ENCODE measurements around the gene FOXN1. TPM values are rescaled to one million over a fixed set of nuclear protein-coding genes. Genes with fewer than 3 reads are reported as not detected.
"Not testable (repeated sequence)": the region's sequence is repeated elsewhere in the genome, so short reads cannot be mapped to it uniquely, and the experiment has no call there.

FOXN1 gene, protein sequence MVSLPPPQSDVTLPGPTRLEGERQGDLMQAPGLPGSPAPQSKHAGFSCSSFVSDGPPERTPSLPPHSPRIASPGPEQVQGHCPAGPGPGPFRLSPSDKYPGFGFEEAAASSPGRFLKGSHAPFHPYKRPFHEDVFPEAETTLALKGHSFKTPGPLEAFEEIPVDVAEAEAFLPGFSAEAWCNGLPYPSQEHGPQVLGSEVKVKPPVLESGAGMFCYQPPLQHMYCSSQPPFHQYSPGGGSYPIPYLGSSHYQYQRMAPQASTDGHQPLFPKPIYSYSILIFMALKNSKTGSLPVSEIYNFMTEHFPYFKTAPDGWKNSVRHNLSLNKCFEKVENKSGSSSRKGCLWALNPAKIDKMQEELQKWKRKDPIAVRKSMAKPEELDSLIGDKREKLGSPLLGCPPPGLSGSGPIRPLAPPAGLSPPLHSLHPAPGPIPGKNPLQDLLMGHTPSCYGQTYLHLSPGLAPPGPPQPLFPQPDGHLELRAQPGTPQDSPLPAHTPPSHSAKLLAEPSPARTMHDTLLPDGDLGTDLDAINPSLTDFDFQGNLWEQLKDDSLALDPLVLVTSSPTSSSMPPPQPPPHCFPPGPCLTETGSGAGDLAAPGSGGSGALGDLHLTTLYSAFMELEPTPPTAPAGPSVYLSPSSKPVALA
- not detected for total RNA-seq
- not detected for polyA plus RNA-seq (ENCODE audit: insufficient read depth, low read depth, low replicate concordance)
- long read RNA-seq, donor 1, result 0 reads
- long read RNA-seq, donor 2, result 0 reads
- long read RNA-seq, donor 3, result 0 reads
- long read RNA-seq, donor 4, result 0 reads
- long read RNA-seq, donor 5, result 0 reads
- long read RNA-seq, donor 6, result 0 reads
- long read RNA-seq, donor 7, result 0 reads
- long read RNA-seq, donor 8, result 0 reads
- long read RNA-seq, donor 9, result 0 reads
- long read RNA-seq, donor 10, result 0 reads

DNA sequence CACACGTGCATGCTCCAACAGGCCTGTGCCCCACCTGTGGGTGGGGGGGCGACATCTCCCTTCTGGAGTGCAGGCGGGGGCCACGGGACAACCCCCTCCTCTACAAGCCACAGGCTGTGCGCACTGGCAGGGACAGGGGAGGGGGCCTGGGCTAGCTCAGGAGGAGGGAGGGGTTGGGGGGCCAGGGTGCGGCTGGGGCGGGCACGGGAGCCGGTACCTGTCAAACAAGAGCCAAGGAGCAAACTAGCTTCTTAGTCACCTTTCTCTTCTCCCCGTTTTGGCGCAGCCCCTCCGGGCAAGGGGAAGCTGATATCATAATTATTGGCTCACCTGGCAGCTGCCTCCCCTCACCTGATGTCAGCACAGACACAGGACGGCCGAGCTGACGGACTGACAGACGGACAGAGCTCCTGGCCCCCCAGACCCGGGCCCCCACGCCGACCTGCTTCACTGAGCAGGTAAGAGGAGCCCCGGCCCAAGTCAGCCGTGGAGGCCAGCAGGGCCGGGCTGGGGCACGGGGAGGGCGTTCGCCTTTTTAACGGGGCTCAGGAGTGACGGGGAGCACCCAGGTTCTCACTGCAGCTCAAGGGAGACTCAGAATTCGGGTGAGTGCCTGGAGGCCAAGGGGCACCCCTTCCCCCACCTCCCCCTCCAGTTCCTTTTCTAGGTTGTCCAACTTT lies at the start of gene FOXN1:
Gene FOXN1 (plus strand): TSS at position 363 of the 680 bp plus-strand sequence. CDS start 17,622 bp downstream, outside the sequence.
- intact Hi-C loops (cut with DNase I), result no loop called here
- H3K4me1 ChIP-seq (ENCODE audit: control insufficient read depth in 2 of 3, insufficient read depth in 2 of 3, low read depth in 1 of 3, low read length in 3 of 3), result no peaks in the 10 kb centered on the region
- no peak for FAIRE-seq
- no peaks in the 10 kb centered on the region for H3K36me3 ChIP-seq (ENCODE audit: control insufficient read depth in 2 of 3, insufficient read depth in 3 of 3, low read length in 3 of 3)
- H3K9me3 ChIP-seq (ENCODE audit: control insufficient read depth in 2 of 3, insufficient read depth in 1 of 3, low read length in 3 of 3), result no peaks in the 10 kb centered on the region
- no peaks in the 10 kb centered on the region for H3K27me3 ChIP-seq (ENCODE audit: control insufficient read depth, insufficient read depth, low read length)
- DNase-seq, result no peak
- no peak within 1 kb of the TSS for H3K4me3 ChIP-seq (ENCODE audit: low read length in 3 of 3)
- TF ChIP-seq, protein P1, sequence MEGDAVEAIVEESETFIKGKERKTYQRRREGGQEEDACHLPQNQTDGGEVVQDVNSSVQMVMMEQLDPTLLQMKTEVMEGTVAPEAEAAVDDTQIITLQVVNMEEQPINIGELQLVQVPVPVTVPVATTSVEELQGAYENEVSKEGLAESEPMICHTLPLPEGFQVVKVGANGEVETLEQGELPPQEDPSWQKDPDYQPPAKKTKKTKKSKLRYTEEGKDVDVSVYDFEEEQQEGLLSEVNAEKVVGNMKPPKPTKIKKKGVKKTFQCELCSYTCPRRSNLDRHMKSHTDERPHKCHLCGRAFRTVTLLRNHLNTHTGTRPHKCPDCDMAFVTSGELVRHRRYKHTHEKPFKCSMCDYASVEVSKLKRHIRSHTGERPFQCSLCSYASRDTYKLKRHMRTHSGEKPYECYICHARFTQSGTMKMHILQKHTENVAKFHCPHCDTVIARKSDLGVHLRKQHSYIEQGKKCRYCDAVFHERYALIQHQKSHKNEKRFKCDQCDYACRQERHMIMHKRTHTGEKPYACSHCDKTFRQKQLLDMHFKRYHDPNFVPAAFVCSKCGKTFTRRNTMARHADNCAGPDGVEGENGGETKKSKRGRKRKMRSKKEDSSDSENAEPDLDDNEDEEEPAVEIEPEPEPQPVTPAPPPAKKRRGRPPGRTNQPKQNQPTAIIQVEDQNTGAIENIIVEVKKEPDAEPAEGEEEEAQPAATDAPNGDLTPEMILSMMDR (IDR thresholded peaks at IDR 0.05; ENCODE audit: borderline replicate concordance, extremely low read depth, insufficient read depth), result no peak
- H3K27ac ChIP-seq (ENCODE audit: low read depth in 2 of 2, low read length in 2 of 2), result no peak within 1 kb of the TSS
- H3K9ac ChIP-seq (ENCODE audit: low read length in 3 of 3), result no peak within 1 kb of the TSS

DNA sequence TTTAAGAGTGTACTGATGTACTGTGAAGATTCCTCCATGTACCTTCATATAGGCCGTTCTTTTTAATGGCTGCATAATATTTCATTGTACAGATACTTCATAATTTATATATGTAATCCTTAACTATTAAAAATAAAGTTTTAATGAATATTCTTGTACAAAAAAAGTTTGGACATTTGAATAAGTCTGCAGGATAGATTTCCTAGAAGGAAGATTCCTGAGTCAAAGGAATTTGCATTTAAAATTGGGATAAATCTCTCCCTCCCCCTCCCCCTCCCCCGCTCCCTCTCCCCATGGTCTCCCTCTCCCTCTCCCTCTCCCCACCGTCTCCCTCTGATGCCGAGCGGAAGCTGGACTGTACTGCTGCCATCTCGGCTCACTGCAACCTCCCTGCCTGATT lies 48.3 kb upstream of the FOXN1 start:
- FAIRE-seq (no peak), DNase-seq (no peak)
- TF ChIP-seq, protein P1 (IDR thresholded peaks at IDR 0.05; ENCODE audit: borderline replicate concordance, extremely low read depth, insufficient read depth), result no peak
- no peak overlapping the region for H3K9ac ChIP-seq (ENCODE audit: low read length in 3 of 3)
- no peaks in the 10 kb centered on the region for H3K36me3 ChIP-seq (ENCODE audit: control insufficient read depth in 2 of 3, insufficient read depth in 3 of 3, low read length in 3 of 3)
- H3K27ac ChIP-seq (ENCODE audit: low read depth in 2 of 2, low read length in 2 of 2), result no peak overlapping the region
- H3K27me3 ChIP-seq (ENCODE audit: control insufficient read depth, insufficient read depth, low read length), result no peaks in the 10 kb centered on the region
- intact Hi-C loops (cut with DNase I), result no loop called here
- no peaks in the 10 kb centered on the region for H3K4me1 ChIP-seq (ENCODE audit: control insufficient read depth in 2 of 3, insufficient read depth in 2 of 3, low read depth in 1 of 3, low read length in 3 of 3)
- H3K9me3 ChIP-seq (ENCODE audit: control insufficient read depth in 2 of 3, insufficient read depth in 1 of 3, low read length in 3 of 3), result no peaks in the 10 kb centered on the region
- H3K4me3 ChIP-seq (ENCODE audit: low read length in 3 of 3), result no peak overlapping the region

DNA sequence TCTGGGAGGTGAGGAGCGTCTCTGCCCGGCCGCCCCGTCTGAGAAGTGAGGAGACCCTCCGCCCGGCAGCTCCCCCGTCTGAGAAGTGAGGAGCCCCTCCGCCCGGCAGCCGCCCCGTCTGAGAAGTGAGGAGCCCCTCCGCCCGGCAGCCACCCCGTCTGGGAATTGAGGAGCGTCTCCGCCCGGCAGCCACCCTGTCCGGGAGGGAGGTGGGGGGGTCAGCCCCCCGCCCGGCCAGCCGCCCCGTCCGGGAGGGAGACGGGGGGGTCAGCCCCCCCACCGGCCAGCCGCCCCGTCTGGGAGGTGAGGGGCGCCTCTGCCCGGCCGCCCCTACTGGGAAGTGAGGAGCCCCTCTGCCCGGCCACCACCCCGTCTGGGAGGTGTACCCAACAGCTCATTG lies 47.3 kb upstream of the FOXN1 start:
- H3K36me3 ChIP-seq (ENCODE audit: control insufficient read depth in 2 of 3, insufficient read depth in 3 of 3, low read length in 3 of 3); H3K4me3 ChIP-seq (ENCODE audit: low read length in 3 of 3); H3K27me3 ChIP-seq (ENCODE audit: control insufficient read depth, insufficient read depth, low read length); FAIRE-seq; H3K9me3 ChIP-seq (ENCODE audit: control insufficient read depth in 2 of 3, insufficient read depth in 1 of 3, low read length in 3 of 3); H3K27ac ChIP-seq (ENCODE audit: low read depth in 2 of 2, low read length in 2 of 2); H3K9ac ChIP-seq (ENCODE audit: low read length in 3 of 3); DNase-seq; intact Hi-C loops (cut with DNase I); H3K4me1 ChIP-seq (ENCODE audit: control insufficient read depth in 2 of 3, insufficient read depth in 2 of 3, low read depth in 1 of 3, low read length in 3 of 3): not testable (repeated sequence)

All from kidney (tissue), 22 donors.